Liver (tissue), 9 donors: ENCODE results near the gene CNIH2. TPM values are rescaled to one million over a fixed set of nuclear protein-coding genes. Genes with fewer than 3 reads are reported as not detected.

ENCODE experiments used
- DNase-seq: peaks from one replicate; pipeline ENCODE4 v3.0.0-alpha.2; 2017; ENCODE audit warnings: low spot score
- H3K27ac ChIP-seq, 2 donors: one replicate each; pipeline ENCODE4 v1.7.0; 2013; ENCODE audit warnings: inconsistent platforms in 2 of 2, low read length in 2 of 2, control low read depth in 1 of 2, low read depth in 1 of 2, mild to moderate bottlenecking in 1 of 2
- H3K27me3 ChIP-seq, 4 donors: one replicate each; pipeline versions ENCODE4 v1.6.1 to v1.7.0; 2013; ENCODE audit warnings: low read length in 3 of 4, inconsistent platforms in 1 of 4, mild to moderate bottlenecking in 1 of 4, moderate library complexity in 1 of 4; ENCODE audit not compliant: control insufficient read depth in 4 of 4, insufficient read depth in 4 of 4
- H3K36me3 ChIP-seq, 4 donors: one replicate each; pipeline versions ENCODE4 v1.6.1 to v1.7.0; 2013; ENCODE audit warnings: low read length in 3 of 4, mild to moderate bottlenecking in 3 of 4, low read depth in 1 of 4, moderate library complexity in 1 of 4; ENCODE audit not compliant: control insufficient read depth in 4 of 4, insufficient read depth in 3 of 4
- H3K4me1 ChIP-seq, 4 donors: one replicate each; pipeline versions ENCODE4 v1.6.1 to v1.7.0; 2013; ENCODE audit warnings: low read length in 3 of 4, mild to moderate bottlenecking in 3 of 4, moderate library complexity in 1 of 4; ENCODE audit not compliant: control insufficient read depth in 4 of 4, insufficient read depth in 4 of 4
- H3K4me3 ChIP-seq, 3 donors: one replicate each; pipeline versions ENCODE4 v1.6.1 to v1.7.0; 2013; ENCODE audit warnings: low read length in 3 of 3, control low read depth in 1 of 3, low read depth in 1 of 3, mild to moderate bottlenecking in 1 of 3
- H3K9ac ChIP-seq, 2 donors: one replicate each; pipeline ENCODE4 v1.7.0; 2013; ENCODE audit warnings: low read length in 2 of 2, mild to moderate bottlenecking in 2 of 2, moderate library complexity in 2 of 2, control low read depth in 1 of 2, low read depth in 1 of 2
- H3K9me3 ChIP-seq, 4 donors: one replicate each; pipeline versions ENCODE4 v1.6.1 to v1.7.0; 2013; ENCODE audit warnings: low read length in 3 of 4; ENCODE audit not compliant: control insufficient read depth in 4 of 4
- ATF3 ChIP-seq: IDR thresholded peaks from 2 replicates; pipeline ENCODE4 v1.6.1; 2016; ENCODE audit warnings: antibody characterized with exemption
- CTCF ChIP-seq: fragments of 150-350 bp; IDR thresholded peaks from 2 replicates; pipeline ENCODE4 v1.5.1; 2017; ENCODE audit warnings: improper control_type of control experiment, low read depth, low read length; ENCODE audit not compliant: missing input control
- EGR1 ChIP-seq, 2 donors: IDR thresholded peaks; 2 replicates each; pipeline ENCODE4 v1.6.1; 2016 to 2018; ENCODE audit warnings: antibody characterized with exemption in 2 of 2, low read depth in 2 of 2
- FOXA1 ChIP-seq: IDR thresholded peaks from 2 replicates; pipeline ENCODE4 v1.6.1; 2016; ENCODE audit warnings: antibody characterized with exemption
- FOXA2 ChIP-seq: IDR thresholded peaks from 2 replicates; pipeline ENCODE4 v1.6.1; 2016; ENCODE audit warnings: antibody characterized with exemption
- GABPA ChIP-seq, 2 donors: IDR thresholded peaks in 1 of 2; conservative IDR thresholded peaks in 1 of 2; 2 replicates each; pipeline ENCODE4 v1.6.1; 2016; ENCODE audit warnings: antibody characterized with exemption in 2 of 2, mild to moderate bottlenecking in 1 of 2, moderate library complexity in 1 of 2
- HNF4A ChIP-seq, 2 donors: conservative IDR thresholded peaks; 2 replicates each; pipeline ENCODE4 v1.6.1; 2016; ENCODE audit warnings: antibody characterized with exemption in 2 of 2, mild to moderate bottlenecking in 2 of 2
- HNF4G ChIP-seq: IDR thresholded peaks from 2 replicates; pipeline ENCODE4 v1.6.1; 2016; ENCODE audit warnings: antibody characterized with exemption
- JUND ChIP-seq, 2 donors: IDR thresholded peaks; 2 replicates each; pipeline ENCODE4 v1.6.1; 2016; ENCODE audit warnings: antibody characterized with exemption in 2 of 2
- MAX ChIP-seq: IDR thresholded peaks from 2 replicates; pipeline ENCODE4 v1.6.1; 2016; ENCODE audit warnings: antibody characterized with exemption
- NR2F2 ChIP-seq: IDR thresholded peaks from 2 replicates; pipeline ENCODE4 v1.6.1; 2016; ENCODE audit warnings: antibody characterized with exemption
- RAD21 ChIP-seq, 2 donors: IDR thresholded peaks; 2 replicates each; pipeline ENCODE4 v1.6.1; 2016; ENCODE audit warnings: antibody characterized with exemption in 2 of 2, mild to moderate bottlenecking in 2 of 2
- REST ChIP-seq: IDR thresholded peaks from 2 replicates; pipeline ENCODE4 v1.6.1; 2016; ENCODE audit warnings: antibody characterized with exemption, mild to moderate bottlenecking
- RXRA ChIP-seq, 2 donors: IDR thresholded peaks; 2 replicates each; pipeline ENCODE4 v1.6.1; 2017 to 2018; ENCODE audit warnings: antibody characterized with exemption in 2 of 2, mild to moderate bottlenecking in 1 of 2
- SP1 ChIP-seq: IDR thresholded peaks from 2 replicates; pipeline ENCODE4 v1.6.1; 2018; ENCODE audit warnings: antibody characterized with exemption, mild to moderate bottlenecking
- TAF1 ChIP-seq: conservative IDR thresholded peaks from 2 replicates; pipeline ENCODE4 v1.6.1; 2016; ENCODE audit warnings: antibody characterized with exemption, mild to moderate bottlenecking
- YY1 ChIP-seq: IDR thresholded peaks from 2 replicates; pipeline ENCODE4 v1.6.1; 2016; ENCODE audit warnings: antibody characterized with exemption, mild to moderate bottlenecking
- ZBTB33 ChIP-seq: IDR thresholded peaks from 2 replicates; pipeline ENCODE4 v1.6.1; 2016; ENCODE audit warnings: antibody characterized with exemption
- WGBS: extraction: QIAGEN DNeasy Blood & Tissue Kit; methylation state at CpG from one replicate; pipeline ENCODE4 v1.1.7; 2013; 5-methylcytosine and 5-hydroxymethylcytosine counted together
- polyA plus RNA-seq, 2 donors: library from polyadenylated mRNA; stranded (reverse) in 1 of 2; unstranded in 1 of 2; fragments of 200-250 nt in 1 of 2; fragments of >200 nt in 1 of 2; fragmentation: Nextera tagmentation in 1 of 2; extraction: Ambion mirVana in 1 of 2; gene quantifications; one replicate each; pipeline versions ENCODE4 v1.2.1 to v1.2.3, GENCODE V29; 2013 to 2015
- total RNA-seq, 2 donors: library from RNA; depleted of rRNA; stranded (reverse); fragments of >200 nt; gene quantifications; one replicate each; pipeline ENCODE4 v1.2.3, GENCODE V29; 2014
- donor health status: healthy.
- donor health status: healthy.
- donor health status: healthy.
- donor health status: healthy.
- donor health status: healthy.

CNIH2 gene
- total and polyA plus RNA-seq, 4 donors = 0.07 TPM; not detected in 3

GRCh38 chr11:66265531-66266377, 12.2 kb upstream of the CNIH2 start:
- H3K27me3 ChIP-seq = no peaks in the 10 kb centered on the region
- no peak overlapping the region for H3K4me3 ChIP-seq
- no peak overlapping the region for H3K9ac ChIP-seq
- no peak overlapping the region for H3K27ac ChIP-seq
- TF ChIP-seq SP1 (no peak), FOXA2 (no peak), HNF4G (no peak), JUND (IDR thresholded peaks at IDR 0.05) (no peak), FOXA1 (no peak), GABPA (IDR thresholded peaks at IDR 0.05 in 1 of 2, conservative IDR thresholded peaks at IDR 0.05 in 1 of 2) (no peak), ZBTB33 (no peak), MAX (no peak), RAD21 (IDR thresholded peaks at IDR 0.05) (no peak), HNF4A (conservative IDR thresholded peaks at IDR 0.05) (no peak), ATF3 (no peak), TAF1 (no peak), YY1 (no peak), RXRA (IDR thresholded peaks at IDR 0.05) (no peak), EGR1 (IDR thresholded peaks at IDR 0.05; ENCODE audit: low read depth in 2 of 2) (no peak), CTCF (no peak), REST (no peak), NR2F2 (no peak)
- H3K4me1 ChIP-seq = peaks cover 4 to 23% (median 17%) of the 10 kb centered on the region in 4 donors
- WGBS = 96% methylated on average over 26 of the region's 26 CpGs
- DNase-seq = no peak
- H3K36me3 ChIP-seq = peaks cover 0 to 6% (median under 1%) of the 10 kb centered on the region in 4 donors
- no peaks in the 10 kb centered on the region for H3K9me3 ChIP-seq
